Measurements from ENCODE around the gene PHLDB1.

PHLDB1 gene

GRCh38 chr11:118621784-118622375 lies 14.5 kb downstream of the PHLDB1 start:
- DNase-seq (ENCODE audit: low read depth in 2 of 2, low spot score in 1 of 2) = no peak

- DNase-seq (ENCODE audit: low read depth in 2 of 2, low spot score in 1 of 2) = no peak
These were observed 15.2 kb downstream of the PHLDB1 start for GRCh38 chr11:118622376-118623268.

- no peak for DNase-seq (ENCODE audit: low read depth in 2 of 2, low spot score in 1 of 2)
These were observed 15.8 kb downstream of the PHLDB1 start for GRCh38 chr11:118623269-118623655.

- no peak for DNase-seq (ENCODE audit: low read depth in 2 of 2, low spot score in 1 of 2)
These were observed 17.7 kb downstream of the PHLDB1 start for GRCh38 chr11:118625036-118625690.

- DNase-seq (ENCODE audit: low read depth in 2 of 2, low spot score in 1 of 2) = no peak
These were observed 18.6 kb downstream of the PHLDB1 start for GRCh38 chr11:118625976-118626375.

GRCh38 chr11:118627566-118627965 lies 20.2 kb downstream of the PHLDB1 start:
- no peak for DNase-seq (ENCODE audit: low read depth in 2 of 2, low spot score in 1 of 2)

- DNase-seq (ENCODE audit: low read depth in 2 of 2, low spot score in 1 of 2) = no peak
These were observed 20.6 kb downstream of the PHLDB1 start for GRCh38 chr11:118628031-118628430.

GRCh38 chr11:118628432-118628831 lies 21.0 kb downstream of the PHLDB1 start:
- no peak for DNase-seq (ENCODE audit: low read depth in 2 of 2, low spot score in 1 of 2)

- no peak for DNase-seq (ENCODE audit: low read depth in 2 of 2, low spot score in 1 of 2)
These were observed 21.6 kb downstream of the PHLDB1 start for GRCh38 chr11:118628861-118629549.

GRCh38 chr11:118629761-118630661 lies 22.6 kb downstream of the PHLDB1 start:
- no peak for DNase-seq (ENCODE audit: low read depth in 2 of 2, low spot score in 1 of 2)

- no peak for DNase-seq (ENCODE audit: low read depth in 2 of 2, low spot score in 1 of 2)
These were observed 23.9 kb downstream of the PHLDB1 start for GRCh38 chr11:118631142-118631909.

GRCh38 chr11:118632577-118633318 lies 25.3 kb downstream of the PHLDB1 start:
- DNase-seq (ENCODE audit: low read depth in 2 of 2, low spot score in 1 of 2) = no peak

- DNase-seq (ENCODE audit: low read depth in 2 of 2, low spot score in 1 of 2) = no peak
These were observed 25.9 kb downstream of the PHLDB1 start for GRCh38 chr11:118633319-118633690.

GRCh38 chr11:118633979-118634378 lies 26.6 kb downstream of the PHLDB1 start:
- no peak for DNase-seq (ENCODE audit: low read depth in 2 of 2, low spot score in 1 of 2)

GRCh38 chr11:118634431-118635236 lies 27.2 kb downstream of the PHLDB1 start:
- no peak for DNase-seq (ENCODE audit: low read depth in 2 of 2, low spot score in 1 of 2)

- DNase-seq (ENCODE audit: low read depth in 2 of 2, low spot score in 1 of 2) = no peak
These were observed 27.8 kb downstream of the PHLDB1 start for GRCh38 chr11:118635237-118635591.

GRCh38 chr11:118635642-118636041 lies 28.2 kb downstream of the PHLDB1 start:
- DNase-seq (ENCODE audit: low read depth in 2 of 2, low spot score in 1 of 2) = no peak

GRCh38 chr11:118636569-118637290 lies 29.3 kb downstream of the PHLDB1 start:
- no peak for DNase-seq (ENCODE audit: low read depth in 2 of 2, low spot score in 1 of 2)

All from stimulated activated CD8-positive, alpha-beta memory T cell treated with anti-CD3 and anti-CD28 coated beads, Interleukin-4, amount 100 ng/mL, for 4 hours (primary cell).